Esophagus muscularis mucosa (tissue), 4 donors: ENCODE measurements around the gene RELL2. TPM values are rescaled to one million over a fixed set of nuclear protein-coding genes. Genes with fewer than 3 reads are reported as not detected.

ENCODE experiments used
- DNase-seq: peaks from one replicate; pipeline ENCODE4 v3.0.0-alpha.2; 2017; ENCODE audit errors: extremely low spot score
- H3K27ac ChIP-seq, 4 donors: fragments of 200-600 bp; sonication (generic); replicated peaks in 1 of 4; 1 replicate in 3 of 4; 2 replicates in 1 of 4; pipeline ENCODE4 v1.5.1; 2016 to 2019; ENCODE audit warnings: mild to moderate bottlenecking in 1 of 4
- H3K27me3 ChIP-seq, 4 donors: fragments of 200-600 bp; sonication (generic); one replicate each; pipeline versions ENCODE4 v1.5.1 to v1.6.0; 2016 to 2019
- H3K36me3 ChIP-seq, 4 donors: fragments of 200-600 bp; sonication (generic); one replicate each; pipeline ENCODE4 v1.5.1; 2016 to 2019
- H3K4me1 ChIP-seq, 4 donors: fragments of 200-600 bp; sonication (generic); one replicate each; pipeline ENCODE4 v1.5.1; 2016 to 2019
- H3K4me3 ChIP-seq, 4 donors: fragments of 200-600 bp; sonication (generic); 1 replicate in 2 of 4; 2 replicates in 2 of 4; pipeline ENCODE4 v1.5.1; 2016 to 2019; ENCODE audit warnings: mild to moderate bottlenecking in 4 of 4, moderate library complexity in 1 of 4
- H3K9me3 ChIP-seq, 4 donors: fragments of 200-600 bp; sonication (generic); 1 replicate in 3 of 4; 2 replicates in 1 of 4; pipeline ENCODE4 v1.5.1; 2016 to 2019
- EP300 ChIP-seq: sonication (generic); formaldehyde crosslinking; IDR thresholded peaks from one replicate; pipeline ENCODE4 v1.6.1; 2017; ENCODE audit warnings: antibody characterized with exemption
- POLR2A ChIP-seq: fragments of 450-650 bp; IDR thresholded peaks from one replicate; pipeline ENCODE4 v1.6.1; 2017; ENCODE audit warnings: antibody characterized with exemption, moderate library complexity, mild to moderate bottlenecking, low read depth
- POLR2AphosphoS5 ChIP-seq, 2 donors: sonication (generic); formaldehyde crosslinking; IDR thresholded peaks; one replicate each; pipeline ENCODE4 v1.6.1; 2017; ENCODE audit warnings: antibody characterized with exemption in 2 of 2
- WGBS: methylation state at CpG from one replicate; pipeline ENCODE4 v1.1.5; 2018; 5-methylcytosine and 5-hydroxymethylcytosine counted together
- intact Hi-C: fragments of 100-400 bp; cut with DNase I; formaldehyde crosslinking; loops from one replicate; pipeline ENCODE4 v1.15.1; 2023
- total RNA-seq, 4 donors: library from RNA; depleted of rRNA; stranded (reverse); fragments of >200 nt; gene quantifications; one replicate each; pipeline versions ENCODE4 v1.1.0 to v1.2.1, GENCODE V29; 2016
- TF ChIP-seq, protein P1 (sequence below), 3 experiments: fragments of 200-600 bp in 2 of 3; fragments of 450-650 bp in 1 of 3; sonication (generic) in 2 of 3; IDR thresholded peaks; one replicate each; pipeline ENCODE4 v1.5.1; 2017 to 2019; ENCODE audit warnings: antibody characterized with exemption in 3 of 3, mild to moderate bottlenecking in 2 of 3, moderate library complexity in 1 of 3

Gene RELL2
- total RNA-seq, 4 donors from 2014 or later: 1.2 to 5.1 (median 2.6) TPM

DNA sequence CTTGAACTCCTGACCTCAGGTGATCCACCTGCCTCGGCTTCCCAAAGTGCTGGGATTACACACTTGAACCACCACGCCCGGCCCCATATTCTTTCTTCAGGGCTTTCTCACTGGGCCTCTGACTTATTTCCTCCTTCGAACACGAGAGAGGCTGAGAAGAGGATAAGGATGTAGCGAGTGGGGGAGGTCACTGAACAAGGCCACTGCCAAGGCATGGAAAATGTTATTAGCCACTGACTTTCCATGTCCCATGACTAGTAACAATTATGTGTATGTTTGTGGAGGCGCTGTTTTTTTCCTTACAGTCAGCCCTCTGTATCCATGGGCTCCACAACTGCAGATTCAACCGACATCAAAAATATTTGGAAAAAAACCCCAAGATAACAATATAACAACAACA is 26.7 kb downstream of the RELL2 start:
- Histone ChIP-seq H3K27me3 (no peaks in the 10 kb centered on the region), H3K4me1 (peaks cover 0 to 7% (median 6%) of the 10 kb centered on the region in 4 donors), H3K4me3 (no peak overlapping the region), H3K36me3 (peaks cover 0 to 60% (median 6%) of the 10 kb centered on the region in 4 donors), H3K27ac (no peak overlapping the region), H3K9me3 (no peaks in the 10 kb centered on the region)
- WGBS: 91% methylated on average over 8 of the region's 8 CpGs
- no peak for DNase-seq
- TF ChIP-seq, protein P1, sequence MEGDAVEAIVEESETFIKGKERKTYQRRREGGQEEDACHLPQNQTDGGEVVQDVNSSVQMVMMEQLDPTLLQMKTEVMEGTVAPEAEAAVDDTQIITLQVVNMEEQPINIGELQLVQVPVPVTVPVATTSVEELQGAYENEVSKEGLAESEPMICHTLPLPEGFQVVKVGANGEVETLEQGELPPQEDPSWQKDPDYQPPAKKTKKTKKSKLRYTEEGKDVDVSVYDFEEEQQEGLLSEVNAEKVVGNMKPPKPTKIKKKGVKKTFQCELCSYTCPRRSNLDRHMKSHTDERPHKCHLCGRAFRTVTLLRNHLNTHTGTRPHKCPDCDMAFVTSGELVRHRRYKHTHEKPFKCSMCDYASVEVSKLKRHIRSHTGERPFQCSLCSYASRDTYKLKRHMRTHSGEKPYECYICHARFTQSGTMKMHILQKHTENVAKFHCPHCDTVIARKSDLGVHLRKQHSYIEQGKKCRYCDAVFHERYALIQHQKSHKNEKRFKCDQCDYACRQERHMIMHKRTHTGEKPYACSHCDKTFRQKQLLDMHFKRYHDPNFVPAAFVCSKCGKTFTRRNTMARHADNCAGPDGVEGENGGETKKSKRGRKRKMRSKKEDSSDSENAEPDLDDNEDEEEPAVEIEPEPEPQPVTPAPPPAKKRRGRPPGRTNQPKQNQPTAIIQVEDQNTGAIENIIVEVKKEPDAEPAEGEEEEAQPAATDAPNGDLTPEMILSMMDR (IDR thresholded peaks at IDR 0.05): no peak
- no peak for TF ChIP-seq EP300
- TF ChIP-seq POLR2AphosphoS5 (IDR thresholded peaks at IDR 0.05): no peak
- no peak for TF ChIP-seq POLR2A
- intact Hi-C loops: no loop called here

DNA sequence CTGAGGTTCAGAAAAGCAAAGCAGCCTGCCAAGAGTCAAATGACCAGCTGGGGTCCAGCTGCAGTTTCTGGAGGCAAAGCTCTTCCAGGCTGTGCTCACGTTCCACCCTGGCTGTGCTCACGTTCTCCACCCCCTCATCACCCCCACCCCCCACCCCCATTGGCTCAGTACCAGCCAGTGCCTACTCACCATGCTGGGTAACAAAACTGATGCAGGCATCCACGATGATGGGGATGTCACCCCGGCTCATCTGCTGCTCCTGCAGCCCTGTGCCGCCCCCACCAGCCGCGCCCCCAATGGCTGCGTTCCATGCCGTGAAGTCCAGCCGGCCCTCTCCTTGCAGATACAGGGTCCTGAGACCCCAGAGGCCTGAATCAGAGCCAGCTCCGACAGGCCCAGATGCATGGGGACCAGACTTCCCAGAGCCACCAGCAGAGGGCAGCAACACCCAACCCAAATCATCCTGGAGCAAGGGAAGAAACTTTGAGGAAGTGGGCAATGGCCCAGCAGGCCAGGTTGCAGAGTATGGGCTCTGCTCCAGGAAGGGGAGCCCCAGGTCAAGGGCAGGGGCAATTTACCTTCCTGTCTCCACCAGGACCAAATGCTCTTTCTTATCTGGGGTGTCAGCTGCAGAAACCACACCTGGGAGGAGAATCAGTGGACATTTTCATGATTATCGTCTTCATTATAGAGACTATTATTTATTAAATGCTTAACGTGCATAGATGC is 28.1 kb downstream of the RELL2 start:
- 33% methylated on average over 10 of the region's 13 CpGs for WGBS
- peaks cover 0 to 7% (median 6%) of the 10 kb centered on the region in 4 donors for H3K4me1 ChIP-seq

DNA sequence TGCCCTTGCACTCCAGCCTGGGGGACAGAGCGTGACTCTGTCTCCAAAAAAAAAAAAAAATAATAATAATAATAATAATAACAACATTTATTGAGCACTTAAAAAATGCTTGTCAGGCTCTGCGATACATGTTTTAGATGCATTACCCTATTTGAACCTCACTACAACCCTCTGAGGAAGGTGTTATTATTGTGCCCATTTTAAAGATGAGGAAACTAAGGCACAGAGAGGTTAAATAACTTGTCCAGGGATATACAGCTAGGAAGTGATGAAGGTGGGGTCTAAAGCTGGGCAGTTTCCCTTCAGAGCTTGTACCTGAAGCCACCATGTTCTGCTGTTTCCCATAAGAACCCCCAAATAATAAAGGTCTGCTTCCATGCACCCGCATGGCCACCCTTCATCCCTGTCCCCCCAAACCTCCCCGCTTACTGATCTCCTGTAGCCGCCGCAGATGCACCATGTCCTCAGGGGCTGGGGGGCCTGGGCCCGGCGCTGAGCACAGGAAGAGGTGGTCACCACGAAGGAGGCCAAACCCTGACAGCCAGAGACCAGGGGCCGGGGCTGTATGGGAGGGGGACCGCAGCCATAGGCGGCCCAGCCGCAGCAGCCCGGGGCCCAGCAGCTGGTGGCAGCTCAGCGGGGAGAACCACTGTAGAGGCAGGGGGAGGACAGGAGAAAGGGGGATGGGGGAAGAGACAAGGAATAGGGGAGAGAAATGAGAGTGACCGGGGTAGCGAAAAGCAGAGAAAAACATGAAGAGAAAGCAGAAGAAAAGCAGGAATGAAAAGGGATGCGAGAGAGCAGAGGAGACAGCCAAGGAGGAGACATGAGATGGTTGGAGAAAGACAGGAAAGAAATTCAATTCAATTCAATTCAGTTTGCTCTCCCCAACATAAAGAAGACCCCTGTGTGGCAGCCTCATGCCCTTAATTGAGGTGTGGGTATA is 29.5 kb downstream of the RELL2 start:
- no peak for TF ChIP-seq POLR2AphosphoS5 (IDR thresholded peaks at IDR 0.05)
- TF ChIP-seq EP300: no peak
- TF ChIP-seq POLR2A: no peak
- TF ChIP-seq, protein P1 (IDR thresholded peaks at IDR 0.05): no peak
- DNase-seq: no peak
- Histone ChIP-seq H3K4me3 (no peak overlapping the region), H3K27me3 (no peaks in the 10 kb centered on the region), H3K27ac (no peak overlapping the region), H3K4me1 (peaks cover 0 to 7% (median 6%) of the 10 kb centered on the region in 4 donors), H3K9me3 (no peaks in the 10 kb centered on the region), H3K36me3 (peaks cover 0 to 60% (median 7%) of the 10 kb centered on the region in 4 donors)
- intact Hi-C loops: no loop called here
- WGBS: 87% methylated on average over 18 of the region's 18 CpGs

More for the DNA sequence above, 28.1 kb downstream of the RELL2 start:
- intact Hi-C loops: no loop called here
- Histone ChIP-seq H3K27ac (no peak overlapping the region), H3K27me3 (no peaks in the 10 kb centered on the region), H3K9me3 (no peaks in the 10 kb centered on the region), H3K36me3 (peaks cover 0 to 58% (median 8%) of the 10 kb centered on the region in 4 donors), H3K4me3 (no peak overlapping the region)
- TF ChIP-seq, protein P1 (IDR thresholded peaks at IDR 0.05): peak; percentile 78 to 95 (median 80)
- TF ChIP-seq POLR2A (no peak), EP300 (no peak), POLR2AphosphoS5 (IDR thresholded peaks at IDR 0.05) (peak in 1 of 2 donors; percentile 26)
- DNase-seq: no peak

DNA sequence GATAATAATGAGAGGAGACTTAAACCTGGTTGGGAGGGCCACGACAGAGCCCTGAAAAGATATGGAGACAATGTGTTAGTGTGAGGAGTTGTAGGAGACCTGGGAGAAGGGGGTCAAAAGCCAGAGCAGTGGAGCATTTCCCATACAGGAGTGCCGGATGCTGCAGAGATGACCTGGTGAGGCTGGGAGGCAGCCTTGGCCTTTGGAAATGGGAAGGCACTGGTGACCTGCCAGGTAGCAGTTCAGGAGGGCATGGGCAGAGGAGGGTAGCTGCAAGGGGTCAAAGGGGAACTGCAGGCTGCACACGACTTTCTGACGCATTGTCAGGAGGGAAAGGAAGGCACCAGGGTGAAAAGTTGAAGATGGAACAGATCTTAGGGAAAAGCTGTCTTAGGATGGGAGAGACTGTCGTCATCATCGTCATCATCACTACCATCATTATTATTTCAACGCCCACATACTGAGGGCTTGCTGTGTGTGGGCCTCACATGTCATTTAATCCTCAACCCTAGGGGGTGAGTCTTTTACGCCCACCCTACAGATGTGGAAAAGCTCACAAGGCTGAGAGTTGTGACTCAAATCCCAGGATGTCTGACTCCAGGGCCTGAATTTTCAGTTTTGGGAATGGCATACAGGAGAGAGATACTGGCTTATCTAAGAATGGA is 31.9 kb downstream of the RELL2 start:
- Histone ChIP-seq H3K27ac (no peak overlapping the region), H3K27me3 (no peaks in the 10 kb centered on the region), H3K4me1 (peaks cover 0 to 7% (median 6%) of the 10 kb centered on the region in 4 donors), H3K36me3 (peaks cover 0 to 54% (median 15%) of the 10 kb centered on the region in 4 donors), H3K4me3 (no peak overlapping the region), H3K9me3 (no peaks in the 10 kb centered on the region)
- no peak for DNase-seq
- TF ChIP-seq POLR2A (no peak), POLR2AphosphoS5 (IDR thresholded peaks at IDR 0.05) (no peak), EP300 (no peak)
- TF ChIP-seq, protein P1 (IDR thresholded peaks at IDR 0.05): no peak
- 77% methylated on average over 8 of the region's 8 CpGs for WGBS
- intact Hi-C loops: no loop called here
